Suprapubic skin (tissue), 4 donors: ENCODE results near the gene TTC28. TPM values are rescaled to one million over a fixed set of nuclear protein-coding genes. Genes with fewer than 3 reads are reported as not detected.
A peak's percentile ranks its signal among the peaks of the same experiment; 100 is the strongest.

Source experiments
- DNase-seq, 2 donors: peaks; one replicate each; pipeline ENCODE4 v3.0.0-alpha.2; 2019; ENCODE audit warnings: low spot score in 2 of 2
- H3K27ac ChIP-seq: fragments of 200-600 bp; sonication (generic); one replicate; pipeline ENCODE4 v1.5.1; 2019
- H3K27me3 ChIP-seq: fragments of 200-600 bp; sonication (generic); one replicate; pipeline ENCODE4 v1.5.1; 2019
- H3K36me3 ChIP-seq: fragments of 200-600 bp; sonication (generic); one replicate; pipeline ENCODE4 v1.5.1; 2019
- H3K4me1 ChIP-seq: fragments of 200-600 bp; sonication (generic); one replicate; pipeline ENCODE4 v1.5.1; 2019
- H3K4me3 ChIP-seq: fragments of 200-600 bp; sonication (generic); one replicate; pipeline ENCODE4 v1.5.1; 2019; ENCODE audit warnings: mild to moderate bottlenecking
- H3K9me3 ChIP-seq: fragments of 200-600 bp; sonication (generic); one replicate; pipeline ENCODE4 v1.5.1; 2019
- CTCF ChIP-seq, 2 donors: fragments of 200-600 bp in 1 of 2; fragments of 450-650 bp in 1 of 2; sonication (generic) in 1 of 2; IDR thresholded peaks; one replicate each; pipeline ENCODE4 v1.5.1; 2016 to 2019; ENCODE audit warnings: antibody characterized with exemption in 2 of 2, mild to moderate bottlenecking in 1 of 2, moderate library complexity in 1 of 2
- EP300 ChIP-seq: sonication (generic); formaldehyde crosslinking; IDR thresholded peaks from one replicate; pipeline ENCODE4 v1.6.1; 2017; ENCODE audit warnings: antibody characterized with exemption
- POLR2A ChIP-seq, 2 donors: fragments of 450-650 bp; IDR thresholded peaks; one replicate each; pipeline ENCODE4 v1.6.1; 2017; ENCODE audit warnings: antibody characterized with exemption in 2 of 2, mild to moderate bottlenecking in 2 of 2, moderate library complexity in 2 of 2
- POLR2AphosphoS5 ChIP-seq, 3 donors: sonication (generic); formaldehyde crosslinking; IDR thresholded peaks; one replicate each; pipeline ENCODE4 v1.6.1; 2017; ENCODE audit warnings: antibody characterized with exemption in 3 of 3
- WGBS: methylation state at CpG from one replicate; pipeline ENCODE4 v1.1.5; 2018; 5-methylcytosine and 5-hydroxymethylcytosine counted together
- total RNA-seq, 4 donors: library from RNA; depleted of rRNA; stranded (reverse); fragments of >200 nt; gene quantifications; one replicate each; pipeline ENCODE4 v1.1.0, GENCODE V29; 2016

TTC28 gene
- total RNA-seq, 4 donors from 2014 or later: 8.1 to 23.1 (median 11.7) TPM

GRCh38 chr22:28597665-28598064 is 82.0 kb downstream of the TTC28 start:
- Histone ChIP-seq H3K4me1 (no peaks in the 10 kb centered on the region), H3K9me3 (no peaks in the 10 kb centered on the region), H3K27ac (no peak overlapping the region), H3K4me3 (no peak overlapping the region), H3K27me3 (no peaks in the 10 kb centered on the region), H3K36me3 (no peaks in the 10 kb centered on the region)
- no peak for TF ChIP-seq POLR2AphosphoS5 (IDR thresholded peaks at IDR 0.05)
- TF ChIP-seq CTCF (IDR thresholded peaks at IDR 0.05): no peak
- TF ChIP-seq POLR2A (IDR thresholded peaks at IDR 0.05): no peak
- no peak for TF ChIP-seq EP300
- 82% methylated on average over 3 of the region's 3 CpGs for WGBS
- DNase-seq: no peak

DNA sequence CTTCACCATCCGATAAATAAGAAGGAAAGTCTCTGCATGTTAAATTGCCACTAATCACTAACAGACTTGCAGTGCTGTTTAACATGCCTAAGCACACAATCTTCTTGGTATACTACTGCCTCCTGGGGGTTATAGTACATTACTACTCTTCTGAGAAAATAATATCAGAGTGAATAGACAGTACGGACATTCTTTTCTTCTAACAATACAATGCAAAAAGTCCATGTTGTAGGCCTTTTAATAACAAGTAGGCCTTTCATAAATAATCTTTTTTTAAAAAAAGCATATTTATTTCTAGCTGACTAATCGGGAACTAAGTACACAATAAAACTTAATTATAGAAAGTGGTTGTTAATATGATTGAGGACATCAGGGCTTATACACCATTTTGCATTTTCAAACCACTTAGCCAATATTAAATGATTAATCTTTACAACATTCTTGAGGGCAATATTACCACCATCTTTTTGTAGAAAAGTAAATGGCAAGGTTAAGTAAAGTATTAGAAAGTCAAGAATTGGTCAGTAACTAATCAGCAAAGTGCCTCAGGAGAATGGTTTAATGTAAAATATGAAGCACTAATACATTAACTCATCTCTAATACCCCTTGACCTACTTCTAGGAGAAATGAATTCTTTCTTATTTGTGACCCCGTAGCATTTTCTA is 84.7 kb downstream of the TTC28 start:
- TF ChIP-seq POLR2A (IDR thresholded peaks at IDR 0.05) (no peak), CTCF (IDR thresholded peaks at IDR 0.05) (peak; percentile 62 to 82)
- no peak overlapping the region for H3K4me3 ChIP-seq
- H3K27me3 ChIP-seq: no peaks in the 10 kb centered on the region
- 29% methylated on average over 4 of the region's 4 CpGs for WGBS
- no peaks in the 10 kb centered on the region for H3K36me3 ChIP-seq
- no peaks in the 10 kb centered on the region for H3K9me3 ChIP-seq
- H3K4me1 ChIP-seq: no peaks in the 10 kb centered on the region
- no peak for DNase-seq
- no peak overlapping the region for H3K27ac ChIP-seq

DNA sequence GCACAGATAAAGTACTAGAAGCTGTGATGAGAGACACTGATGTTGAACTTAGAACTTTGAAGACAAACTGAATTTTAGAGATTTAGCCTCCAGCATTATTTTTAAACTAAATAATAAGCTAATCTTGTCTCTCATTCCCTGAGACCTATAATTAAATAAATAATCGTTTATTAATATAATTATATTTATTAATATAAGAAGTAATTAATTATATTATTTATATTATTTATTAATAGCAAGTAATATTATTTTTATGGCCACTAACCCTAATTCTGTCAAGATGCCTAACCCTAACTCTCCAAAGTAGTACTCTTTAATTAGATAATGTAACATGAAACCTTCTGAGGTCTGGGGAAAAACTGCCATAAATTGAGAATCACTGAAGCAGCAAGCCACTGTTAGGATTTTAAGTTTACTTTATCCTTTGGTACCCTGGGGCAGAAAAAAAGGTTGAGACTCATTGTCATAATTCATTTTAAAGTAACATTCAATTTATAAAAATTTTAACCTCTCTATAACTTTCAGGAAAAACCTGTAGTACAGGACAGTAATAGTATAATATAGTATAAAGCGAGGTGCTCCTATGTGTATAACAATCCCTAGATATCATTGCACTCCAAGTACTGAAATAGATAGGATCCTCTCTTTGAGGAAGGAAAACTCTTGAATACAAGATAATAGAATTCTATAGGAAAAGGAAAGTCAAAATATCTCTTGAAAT is 85.4 kb downstream of the TTC28 start:
- no peaks in the 10 kb centered on the region for H3K4me1 ChIP-seq
- no peak overlapping the region for H3K4me3 ChIP-seq
- no peaks in the 10 kb centered on the region for H3K27me3 ChIP-seq
- no peaks in the 10 kb centered on the region for H3K36me3 ChIP-seq
- no peaks in the 10 kb centered on the region for H3K9me3 ChIP-seq
- DNase-seq: no peak
- WGBS: 71% methylated on average over 2 of the region's 2 CpGs
- H3K27ac ChIP-seq: no peak overlapping the region
- TF ChIP-seq POLR2AphosphoS5 (IDR thresholded peaks at IDR 0.05): no peak

GRCh38 chr22:28593299-28593698 is 86.3 kb downstream of the TTC28 start:
- Histone ChIP-seq H3K27ac (no peak overlapping the region), H3K4me1 (no peaks in the 10 kb centered on the region), H3K27me3 (no peaks in the 10 kb centered on the region), H3K36me3 (no peaks in the 10 kb centered on the region), H3K4me3 (no peak overlapping the region), H3K9me3 (no peaks in the 10 kb centered on the region)
- DNase-seq: no peak
- no peak for TF ChIP-seq POLR2AphosphoS5 (IDR thresholded peaks at IDR 0.05)
- TF ChIP-seq CTCF (IDR thresholded peaks at IDR 0.05): no peak
- TF ChIP-seq POLR2A (IDR thresholded peaks at IDR 0.05): no peak
- WGBS: 96% methylated on average over 3 of the region's 3 CpGs

DNA sequence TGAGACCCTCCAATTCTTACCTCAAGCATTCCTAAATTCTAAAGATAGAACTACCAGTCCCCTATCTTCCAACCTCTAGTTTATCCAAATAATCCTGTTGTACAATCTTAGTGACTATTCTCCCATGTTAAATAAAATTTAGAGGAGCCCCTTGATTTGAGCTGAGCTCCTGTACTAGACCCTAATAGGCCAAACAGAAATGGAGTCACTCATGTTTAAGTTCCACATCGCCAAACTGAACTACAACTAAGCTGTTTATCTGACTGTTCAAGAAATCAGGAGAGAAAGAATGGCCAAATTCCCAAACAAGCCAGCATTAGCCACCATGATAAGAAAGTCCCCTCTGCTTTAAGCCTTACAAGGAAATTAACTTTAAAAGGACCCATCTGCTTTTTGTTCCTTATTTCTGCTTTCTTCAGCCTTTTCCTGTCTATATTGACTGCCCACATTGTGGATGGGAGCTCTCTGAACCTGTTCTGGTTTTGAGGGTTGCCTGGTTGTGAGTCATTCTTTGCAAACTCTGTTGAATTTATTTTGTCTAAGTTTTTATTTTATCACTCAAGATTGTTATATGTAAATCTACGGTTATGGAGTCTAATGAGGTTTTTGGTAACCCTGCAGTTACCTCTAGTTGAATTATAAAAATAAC is 90.4 kb downstream of the TTC28 start:
- Histone ChIP-seq H3K36me3 (no peaks in the 10 kb centered on the region), H3K27ac (no peak overlapping the region), H3K27me3 (no peaks in the 10 kb centered on the region), H3K4me1 (no peaks in the 10 kb centered on the region), H3K4me3 (no peak overlapping the region), H3K9me3 (no peaks in the 10 kb centered on the region)
- no peak for TF ChIP-seq CTCF (IDR thresholded peaks at IDR 0.05)
- no peak for TF ChIP-seq POLR2AphosphoS5 (IDR thresholded peaks at IDR 0.05)
- no peak for TF ChIP-seq EP300
- TF ChIP-seq POLR2A (IDR thresholded peaks at IDR 0.05): no peak
- 90% methylated on average over 2 of the region's 2 CpGs for WGBS
- no peak for DNase-seq
